GOT3 (cell line): Measurements from ENCODE around the gene ARL16.

Experiments
- DNase-seq: peaks from one replicate; lab custom pipeline; 2025; ENCODE audit warnings: mixed read lengths; lab: John Stamatoyannopoulos, UW

Gene ARL16

GRCh38 chr17:81666342-81667191, 17.0 kb downstream of the ARL16 start, which contains the start of the genes CCDC137 and OXLD1:
TSS of gene CCDC137 (plus strand) at chr17:81666737. CDS start at chr17:81666767, 30 bp downstream.
TSS of gene OXLD1 (minus strand) at chr17:81666605. CDS start at chr17:81666577, 28 bp downstream.
- peak; percentile 87 for DNase-seq

GRCh38 chr17:81666092-81666341, 17.6 kb downstream of the ARL16 start:
- DNase-seq, result no peak

- no peak for DNase-seq
Observed at GRCh38 chr17:81665205-81666091, 18.1 kb downstream of the ARL16 start.

- no peak for DNase-seq
Observed at GRCh38 chr17:81664051-81664470, 19.5 kb downstream of the ARL16 start.

GRCh38 chr17:81662002-81662401, 21.6 kb downstream of the ARL16 start:
- DNase-seq, result no peak

- no peak for DNase-seq
Observed at GRCh38 chr17:81660441-81660840, 23.2 kb downstream of the ARL16 start.

- DNase-seq, result no peak
Observed at GRCh38 chr17:81659038-81659437, 24.6 kb downstream of the ARL16 start.

GRCh38 chr17:81656835-81657234, 26.8 kb downstream of the ARL16 start:
- no peak for DNase-seq

GRCh38 chr17:81656118-81656743, 27.4 kb downstream of the ARL16 start, which contains the start of gene PDE6G:
TSS of gene PDE6G (minus strand) at chr17:81656542. CDS start at chr17:81653305, 3,237 bp downstream.
- no peak for DNase-seq

- DNase-seq, result no peak
Observed at GRCh38 chr17:81655378-81656117, 28.0 kb downstream of the ARL16 start.

- DNase-seq, result no peak
Observed at GRCh38 chr17:81652906-81653771, 30.5 kb downstream of the ARL16 start.

GRCh38 chr17:81651692-81652091, 31.9 kb downstream of the ARL16 start:
- peak; percentile 52 for DNase-seq

- DNase-seq, result no peak
Observed at GRCh38 chr17:81650951-81651350, 32.6 kb downstream of the ARL16 start.

- no peak for DNase-seq
Observed at GRCh38 chr17:81648707-81649085, 34.9 kb downstream of the ARL16 start.

GRCh38 chr17:81648013-81648706, 35.4 kb downstream of the ARL16 start:
- no peak for DNase-seq

- no peak for DNase-seq
Observed at GRCh38 chr17:81647640-81648012, 36.0 kb downstream of the ARL16 start.

- no peak for DNase-seq
Observed at GRCh38 chr17:81646869-81647600, 36.6 kb downstream of the ARL16 start.

- no peak for DNase-seq
Observed at GRCh38 chr17:81644976-81645952, 38.3 kb downstream of the ARL16 start.
